GM19395 (cell line): ENCODE results near the gene APOBR.
"Not testable (repeated sequence)": the region's sequence is repeated elsewhere in the genome, so short reads cannot be mapped to it uniquely, and the experiment has no call there.

Source experiments
- ATAC-seq: cut with Tn5 transposase; IDR thresholded peaks from one replicate; pipeline ENCODE4 v1.9.1; 2021; ENCODE audit warnings: mild to moderate bottlenecking, moderate library complexity; ENCODE audit not compliant: unreplicated experiment

Gene APOBR

DNA sequence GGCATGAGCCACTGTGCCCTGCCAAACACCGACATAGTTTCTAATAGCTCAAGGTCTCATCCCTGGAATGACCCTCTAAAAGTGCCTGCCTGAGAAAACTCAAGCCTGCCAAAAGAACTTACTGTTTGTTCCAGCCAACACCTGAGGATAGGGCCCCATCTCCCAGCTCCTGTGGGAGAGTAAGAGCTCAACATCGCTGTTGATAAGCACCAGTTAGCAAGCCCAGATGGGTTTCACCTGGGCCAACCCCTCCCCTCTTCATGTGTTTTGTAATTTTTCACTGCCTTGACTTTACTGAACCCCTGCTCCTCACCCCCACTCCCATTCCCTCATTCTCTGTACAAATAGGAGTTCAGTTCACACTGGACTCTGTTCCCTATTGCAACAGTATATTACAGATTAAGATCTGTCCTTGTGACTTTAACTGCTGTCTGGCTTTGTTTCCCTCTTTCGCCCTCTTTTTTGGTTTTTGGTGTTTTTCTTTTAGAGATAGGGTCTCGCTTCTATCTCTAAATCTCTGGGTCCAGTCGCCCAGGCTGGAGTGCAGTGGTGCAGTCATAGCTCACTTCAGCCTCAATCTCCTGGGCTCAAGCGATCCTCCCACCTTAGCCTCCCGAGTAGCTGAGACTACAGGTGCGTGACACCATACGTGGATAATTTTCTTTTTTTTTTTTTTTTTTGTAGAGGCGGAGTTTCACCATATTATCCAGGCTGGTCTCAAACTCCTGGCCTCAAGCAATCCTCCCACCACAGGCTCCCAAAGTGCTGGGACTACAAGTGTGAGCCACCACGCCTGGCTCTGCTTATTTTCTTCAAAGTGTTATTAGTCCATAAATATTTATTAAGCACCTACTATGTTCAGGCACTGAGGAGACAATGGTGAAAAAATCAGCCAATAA lies 32.0 kb downstream of the APOBR start:
- no peak for ATAC-seq

DNA sequence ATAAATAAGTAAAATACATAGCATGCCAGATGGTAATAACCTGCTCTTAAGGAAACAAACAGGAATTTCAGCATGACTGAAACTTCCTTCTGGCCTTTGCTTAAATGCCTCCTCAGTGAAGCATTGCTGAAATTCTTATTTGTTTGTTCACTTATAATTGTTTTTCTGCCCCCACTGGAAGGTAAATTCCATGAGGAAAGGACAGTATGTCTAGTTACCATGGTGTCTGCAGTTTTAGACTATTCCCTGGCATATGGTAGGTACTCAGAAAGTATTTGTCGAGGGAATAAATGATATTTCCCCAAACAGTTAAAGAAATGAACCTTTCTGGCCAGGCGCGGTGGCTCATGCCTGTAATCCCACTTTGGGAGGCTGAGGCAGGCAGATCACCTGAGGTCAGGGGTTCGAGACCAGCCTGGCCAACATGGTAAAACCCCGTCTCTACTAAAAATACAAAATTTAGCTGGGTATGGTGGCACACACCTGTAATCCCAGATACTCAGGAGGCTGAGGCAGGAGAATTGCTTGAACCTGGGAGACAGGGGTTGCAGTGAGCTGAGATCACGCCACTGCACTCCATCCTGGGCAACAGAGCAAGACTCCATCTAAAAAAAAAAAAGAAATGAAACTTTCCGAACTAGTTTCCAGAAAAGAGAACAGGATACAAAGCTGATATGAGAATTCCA lies 32.8 kb downstream of the APOBR start:
- not testable (repeated sequence) for ATAC-seq

DNA sequence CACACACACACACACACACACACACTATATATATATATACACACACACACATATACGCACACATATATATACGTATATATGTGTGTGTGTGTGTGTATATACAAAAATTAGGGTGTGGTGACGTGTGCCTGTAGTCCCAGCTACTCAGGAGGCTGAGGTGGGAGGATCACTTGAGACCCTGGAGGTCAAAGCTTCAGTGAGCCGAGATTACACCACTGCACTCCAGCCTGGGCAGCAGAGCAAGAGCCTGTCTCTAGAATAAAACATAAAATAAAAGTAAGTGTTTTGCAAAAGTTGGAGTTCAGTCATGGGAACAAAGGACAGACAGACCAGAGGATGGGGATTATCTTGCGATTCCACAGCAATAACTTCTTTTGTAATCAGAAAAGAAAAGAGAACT lies 33.5 kb downstream of the APOBR start:
- ATAC-seq: no peak

DNA sequence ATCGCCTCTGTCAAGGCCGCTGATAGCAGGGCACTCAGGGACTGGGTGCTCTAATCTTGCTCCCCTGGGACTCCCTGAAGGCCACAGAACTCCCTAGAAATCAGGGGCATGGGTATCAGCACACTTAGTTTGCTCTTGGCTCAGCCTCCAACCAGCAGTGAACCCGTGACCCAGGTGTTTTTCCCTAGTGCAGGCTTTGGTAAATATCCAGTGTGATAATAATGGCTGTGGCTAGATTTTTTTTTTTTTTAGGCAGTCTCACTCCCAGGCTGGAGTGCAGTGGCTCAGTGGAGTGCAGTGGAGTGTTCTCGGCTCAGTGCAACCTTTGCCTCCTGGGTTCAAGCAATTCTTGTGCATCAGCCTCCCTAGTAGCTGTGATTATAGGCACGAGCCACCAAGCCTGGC lies 34.0 kb downstream of the APOBR start:
- ATAC-seq: no peak

DNA sequence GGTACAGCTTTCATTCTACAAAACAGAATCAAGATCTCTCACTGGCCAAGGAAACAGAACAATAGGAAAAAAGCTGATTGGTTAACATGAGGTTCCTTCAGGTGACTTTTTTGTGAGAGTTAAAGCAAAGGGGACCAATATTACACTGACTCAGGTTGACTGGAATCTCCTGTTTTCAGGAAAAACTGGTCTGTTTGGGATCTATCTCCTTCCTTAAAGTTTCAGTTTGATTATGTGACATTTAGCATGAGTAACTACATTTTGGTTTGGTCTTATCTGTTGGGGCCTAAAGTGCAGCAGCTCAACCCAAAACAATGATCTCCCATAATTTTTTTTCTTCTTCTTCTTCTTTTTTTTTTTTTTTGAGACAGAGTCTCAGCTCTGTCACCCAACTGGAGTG lies 34.7 kb downstream of the APOBR start:
- ATAC-seq: no peak

DNA sequence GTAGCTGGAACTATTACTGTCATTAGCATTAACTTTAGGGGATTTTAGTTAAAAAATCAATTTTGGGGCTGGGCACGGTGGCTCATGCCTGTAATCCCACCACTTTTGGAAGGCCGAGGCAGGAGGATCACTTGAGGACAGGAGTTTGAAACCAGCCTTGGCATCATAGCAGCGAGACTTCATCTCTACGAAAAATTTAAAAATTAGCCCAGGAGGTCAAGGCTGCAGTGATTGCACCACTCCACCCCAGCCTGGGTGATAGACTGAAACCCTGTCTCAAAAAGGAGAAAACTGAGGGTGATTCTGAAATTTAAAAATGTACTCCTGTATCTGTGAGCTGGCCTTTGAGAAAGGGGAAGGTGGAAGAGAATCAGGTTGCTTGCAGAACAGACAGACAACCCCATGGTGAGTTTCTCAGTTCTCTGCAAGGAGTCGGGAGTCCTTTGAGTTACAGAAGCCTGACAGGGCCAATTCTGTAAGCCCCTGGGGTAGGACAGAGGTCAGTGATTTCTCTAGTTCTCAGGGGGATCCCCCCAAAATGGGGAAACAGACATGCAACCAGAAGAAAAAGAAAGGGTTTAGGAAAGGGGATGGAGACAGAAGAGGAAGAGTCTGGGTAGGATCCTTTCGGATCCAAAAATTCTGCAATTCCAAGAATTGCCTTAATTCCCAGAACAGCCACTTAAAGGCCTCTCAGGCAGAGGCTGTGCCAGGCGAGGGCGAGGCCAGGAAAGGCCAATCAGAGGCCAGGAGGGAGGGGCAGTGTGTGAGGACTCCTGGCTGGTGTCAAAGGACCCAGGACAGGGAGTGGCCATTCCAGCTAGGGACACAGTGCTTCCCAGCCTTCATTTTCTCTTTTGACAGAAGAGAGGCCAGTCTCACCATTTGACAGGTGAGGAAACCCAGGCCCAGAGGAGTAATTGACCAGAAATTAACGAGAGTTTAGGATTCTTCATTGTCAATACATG lies 37.6 kb downstream of the APOBR start:
- no peak for ATAC-seq

DNA sequence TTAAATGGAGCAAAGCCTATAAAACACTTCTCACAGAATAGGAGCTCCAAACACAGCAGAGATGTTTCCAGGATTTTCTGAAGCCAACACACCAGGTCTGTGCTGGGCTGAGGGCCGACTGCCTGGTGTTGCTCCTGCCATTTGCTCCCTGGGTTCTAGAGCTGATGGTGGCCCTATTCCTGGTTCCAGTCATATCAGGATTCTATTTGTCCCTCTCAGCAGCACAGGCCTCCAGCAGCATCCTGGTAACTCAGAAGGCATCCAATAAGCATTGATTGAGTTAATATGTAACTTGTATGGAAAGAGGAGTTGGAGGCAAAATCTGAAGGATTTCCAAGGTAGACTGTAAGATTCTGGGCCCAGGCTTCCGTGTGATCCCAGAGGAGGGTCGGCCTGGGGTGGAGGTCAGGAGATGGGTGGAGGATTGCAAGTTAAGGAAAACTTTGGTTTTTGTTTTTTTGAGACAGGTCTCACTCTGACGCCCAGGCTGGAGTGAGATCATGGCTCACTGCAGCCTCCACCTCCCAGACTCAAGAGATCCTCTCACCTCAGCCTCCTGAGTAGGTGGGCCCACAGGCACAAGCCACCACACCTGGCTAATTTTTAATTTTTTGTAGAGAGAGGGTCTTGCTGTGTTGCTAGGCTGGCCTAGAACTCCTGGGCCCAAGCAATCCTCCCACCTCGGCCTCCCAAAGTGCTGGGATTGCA lies 38.7 kb downstream of the APOBR start:
- no peak for ATAC-seq

DNA sequence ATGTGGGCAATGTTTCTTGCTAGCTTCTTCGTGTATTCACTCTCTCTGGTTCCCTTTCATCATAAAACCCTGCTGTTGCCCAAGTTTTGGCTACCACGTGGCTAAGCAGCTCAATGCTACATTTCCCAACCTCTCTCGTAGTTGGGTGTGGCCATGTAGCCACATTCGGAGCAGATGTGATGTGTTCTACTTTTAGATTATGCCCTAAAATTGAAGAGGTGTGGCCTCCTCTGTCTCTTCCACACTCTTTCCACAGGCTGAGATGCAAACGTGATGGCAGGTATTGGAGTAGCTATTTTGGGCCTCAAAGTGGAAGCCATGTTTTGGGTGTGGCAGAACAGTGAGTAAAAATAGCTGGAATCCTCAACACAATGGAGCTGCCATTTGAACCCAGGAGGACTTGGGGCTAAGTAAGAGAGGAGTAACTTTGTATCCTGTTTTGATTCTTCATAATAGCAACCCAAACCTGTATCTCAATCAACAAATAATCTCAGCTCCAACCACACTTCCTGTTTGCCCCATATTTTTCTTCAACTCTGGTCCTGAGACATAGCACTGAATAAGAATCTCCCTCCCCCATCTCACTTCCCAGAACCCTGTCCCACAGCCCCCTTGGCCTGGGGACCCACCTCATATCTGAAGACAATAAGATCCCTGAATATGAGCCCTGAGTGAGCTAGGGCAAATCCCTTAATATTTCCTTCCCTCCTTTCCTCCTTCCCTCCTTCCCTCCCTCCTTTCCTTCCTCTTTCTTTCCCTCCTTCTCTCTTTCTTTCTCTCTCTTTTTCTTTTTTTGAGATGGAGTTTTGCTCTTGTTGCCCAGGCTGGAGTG lies 40.3 kb downstream of the APOBR start:
- no peak for ATAC-seq

DNA sequence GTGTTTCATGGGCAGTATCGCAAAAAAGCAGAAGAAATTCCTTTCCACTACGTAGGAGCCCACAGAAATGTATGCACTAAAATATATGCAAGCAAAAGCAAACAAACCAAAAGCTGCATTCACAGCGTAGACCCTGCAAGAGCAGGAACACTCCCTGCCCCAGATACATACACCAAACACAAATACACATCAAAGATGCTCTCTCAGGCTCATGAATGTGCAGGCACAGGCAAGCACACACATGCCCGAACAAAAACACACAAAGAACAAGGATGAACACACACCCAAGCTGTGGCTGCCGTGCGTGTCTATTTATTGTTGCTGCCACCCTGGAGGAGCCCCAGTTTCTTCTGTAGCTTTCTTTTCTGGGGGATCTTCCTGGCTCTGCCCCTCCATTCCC lies 42.6 kb downstream of the APOBR start:
- no peak for ATAC-seq

DNA sequence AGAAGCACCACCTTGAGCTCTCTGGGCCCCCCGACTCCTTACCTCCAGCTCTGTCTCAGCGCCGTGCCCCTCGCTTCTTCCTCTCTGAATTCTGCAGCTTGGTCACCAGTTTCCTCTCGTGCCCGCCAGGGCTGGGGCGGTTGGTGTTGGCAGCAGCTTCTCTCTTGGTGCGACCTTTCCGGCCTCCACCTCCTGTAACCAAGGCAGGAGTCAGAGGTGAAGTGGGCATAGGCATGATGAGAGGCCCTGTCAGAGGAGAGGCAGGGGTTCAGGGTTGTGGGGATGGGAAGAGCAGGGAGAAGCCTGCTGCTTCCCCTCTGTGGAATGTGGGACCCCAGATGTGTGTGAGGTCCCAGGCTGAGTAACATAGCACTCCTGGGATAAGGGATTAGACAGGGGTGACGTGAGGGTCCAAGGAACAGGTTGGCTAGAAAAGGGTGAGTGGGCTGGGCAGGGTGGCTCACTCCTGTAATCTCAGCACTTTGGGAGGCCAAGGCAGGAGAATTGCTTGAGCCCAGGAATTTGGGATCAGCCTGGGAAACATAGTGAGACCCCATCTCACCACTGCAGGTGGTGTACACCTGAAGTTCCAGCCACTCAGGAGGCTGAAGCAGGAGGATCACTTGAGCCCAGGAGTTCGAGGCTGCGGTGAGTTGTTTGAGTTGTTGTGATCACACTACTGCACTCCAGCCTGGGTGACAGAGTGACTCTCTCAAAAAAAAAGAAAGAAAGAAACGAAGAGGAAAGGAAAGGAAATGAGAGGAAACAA lies 43.7 kb downstream of the APOBR start:
- no peak for ATAC-seq

DNA sequence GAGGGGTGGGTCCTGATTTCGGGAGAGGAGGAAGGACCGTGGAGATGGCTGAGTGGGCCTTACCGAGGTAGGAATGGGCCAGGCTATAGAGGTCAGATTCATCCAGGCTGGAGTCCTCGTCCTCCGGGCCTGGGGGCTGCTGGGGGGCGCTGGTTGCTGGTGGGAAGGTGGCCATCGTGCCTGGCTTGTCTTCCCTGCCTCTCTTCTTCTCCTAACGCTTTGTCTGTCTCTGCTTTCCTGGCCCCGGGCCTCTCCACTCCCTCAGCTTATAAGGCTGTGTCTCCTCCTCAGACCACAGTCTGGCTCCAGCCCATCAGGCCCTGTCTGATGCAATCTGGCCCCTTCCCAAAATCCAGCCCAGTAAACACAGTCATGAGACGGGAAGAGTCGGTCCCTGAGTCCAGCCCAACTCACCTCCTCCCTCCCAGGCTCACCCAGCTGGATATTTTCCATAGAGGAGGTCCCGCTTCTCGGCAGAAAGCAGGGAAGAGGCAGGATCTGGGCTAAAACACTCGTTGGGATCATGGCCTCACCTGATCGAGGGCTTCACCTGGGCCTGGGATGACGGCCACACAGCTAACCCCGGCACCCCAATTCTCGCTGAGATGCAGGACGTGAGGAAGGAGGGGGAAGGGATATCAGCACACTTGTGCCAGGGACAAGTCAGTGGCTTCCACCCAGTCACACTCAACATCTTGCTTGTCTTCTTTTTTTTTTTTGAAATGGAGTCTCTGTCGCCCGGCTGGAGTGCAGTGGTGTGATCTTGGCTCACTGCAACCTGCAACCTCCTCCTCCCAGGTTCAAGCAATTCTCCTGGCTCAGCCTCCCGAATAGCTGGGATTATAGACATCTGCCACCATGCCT lies 44.5 kb downstream of the APOBR start, which contains the start of gene NUPR1:
Gene NUPR1 (minus strand): TSS at position 242 of the 864 bp plus-strand sequence. CDS start 67 bp downstream, at position 175.
- no peak for ATAC-seq

DNA sequence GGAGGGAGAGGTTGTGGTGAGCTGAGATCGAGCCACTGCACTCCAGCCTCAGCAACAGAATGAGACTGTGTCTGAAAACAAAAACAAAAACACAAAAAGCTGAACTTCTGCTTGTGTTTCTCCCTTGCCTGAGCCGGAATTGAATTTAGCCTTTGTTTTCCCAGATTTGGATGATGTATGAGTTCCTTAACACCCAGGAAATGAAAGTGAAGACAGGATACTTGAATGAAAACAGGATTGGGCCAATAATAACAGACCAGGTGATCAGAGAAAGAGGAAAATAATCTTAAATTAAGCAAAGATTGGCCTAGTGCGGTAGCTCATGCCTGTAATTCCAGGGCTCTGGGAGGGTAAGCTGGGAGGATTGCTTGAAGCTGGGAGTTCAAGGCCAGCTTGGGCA lies 45.9 kb downstream of the APOBR start:
- ATAC-seq: no peak

DNA sequence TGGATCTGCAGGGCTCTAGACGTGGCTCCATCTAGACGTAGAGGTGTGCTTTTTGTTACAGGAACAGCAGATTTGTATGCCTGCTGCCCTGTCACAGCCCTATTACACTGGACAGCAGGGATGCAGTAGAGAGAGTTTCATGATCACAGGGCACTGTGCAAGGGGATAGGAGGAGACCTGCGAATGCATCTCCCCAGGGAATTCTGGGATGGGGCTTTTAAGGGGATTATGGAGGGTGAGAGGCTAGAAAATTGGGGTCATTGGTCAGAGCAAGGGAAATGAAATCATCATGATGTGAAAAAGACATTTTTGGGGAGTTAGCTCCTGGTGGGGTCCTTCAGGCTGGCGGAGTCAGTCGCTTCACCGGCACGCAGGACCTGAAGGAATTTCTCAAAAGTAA lies 48.2 kb downstream of the APOBR start:
- no peak for ATAC-seq

DNA sequence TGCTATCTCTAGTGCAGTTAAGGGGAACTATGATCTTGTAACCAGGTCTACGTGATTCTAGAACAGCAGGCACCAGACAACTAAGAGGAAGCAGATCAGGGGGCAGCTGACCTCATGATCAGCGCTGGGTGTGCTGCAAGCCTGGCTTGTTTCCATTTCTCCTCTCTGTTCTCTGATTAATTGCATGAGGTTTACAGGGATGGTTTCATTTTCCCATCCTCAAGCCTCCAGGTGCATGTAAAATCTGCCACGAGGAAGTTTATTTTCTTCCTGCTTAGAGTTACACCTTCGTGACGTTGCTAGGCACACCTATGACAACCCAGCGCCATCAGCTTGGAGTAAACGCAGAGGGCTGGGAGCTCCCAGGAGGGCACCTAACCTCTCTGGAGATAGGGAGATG lies 48.6 kb downstream of the APOBR start:
- ATAC-seq: no peak

DNA sequence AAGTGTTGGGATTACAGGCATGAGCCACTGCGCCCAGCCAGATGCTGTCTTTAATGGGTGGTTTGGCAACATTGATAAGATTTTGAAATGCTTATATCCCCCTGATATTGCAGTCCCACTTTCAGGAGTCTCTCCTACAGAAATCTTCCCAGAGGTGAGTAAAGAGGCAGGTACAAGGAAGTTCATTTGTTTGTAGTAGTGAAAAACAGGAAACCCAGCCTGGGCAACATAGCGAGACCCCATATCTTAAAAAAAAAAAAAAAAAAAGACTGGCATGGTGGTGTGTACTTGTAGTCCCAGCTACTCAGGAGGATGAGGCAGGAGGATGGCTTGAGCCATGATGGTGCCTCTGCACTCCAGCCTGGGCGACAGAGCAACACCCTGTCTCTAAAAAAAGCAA lies 50.6 kb downstream of the APOBR start:
- no peak for ATAC-seq

DNA sequence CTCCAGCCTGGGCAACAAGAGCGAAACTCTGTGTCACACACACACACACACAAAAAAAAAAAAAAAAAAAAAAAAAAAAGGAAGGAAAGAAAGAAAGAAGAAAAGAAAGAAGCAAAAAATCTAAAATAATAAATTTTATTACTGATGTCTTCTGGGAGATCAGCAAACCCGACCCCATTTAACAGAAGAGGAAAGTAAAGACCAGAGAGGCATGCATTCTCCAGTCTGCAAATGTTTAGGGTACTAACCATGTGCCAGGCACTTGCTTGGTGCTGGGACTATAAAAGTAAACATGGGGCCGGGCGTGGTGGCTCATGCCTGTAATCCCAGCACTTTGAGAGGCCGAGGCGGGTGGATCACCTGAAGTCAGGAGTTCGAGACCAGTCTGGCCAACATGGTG lies 51.5 kb downstream of the APOBR start:
- ATAC-seq: not testable (repeated sequence)

DNA sequence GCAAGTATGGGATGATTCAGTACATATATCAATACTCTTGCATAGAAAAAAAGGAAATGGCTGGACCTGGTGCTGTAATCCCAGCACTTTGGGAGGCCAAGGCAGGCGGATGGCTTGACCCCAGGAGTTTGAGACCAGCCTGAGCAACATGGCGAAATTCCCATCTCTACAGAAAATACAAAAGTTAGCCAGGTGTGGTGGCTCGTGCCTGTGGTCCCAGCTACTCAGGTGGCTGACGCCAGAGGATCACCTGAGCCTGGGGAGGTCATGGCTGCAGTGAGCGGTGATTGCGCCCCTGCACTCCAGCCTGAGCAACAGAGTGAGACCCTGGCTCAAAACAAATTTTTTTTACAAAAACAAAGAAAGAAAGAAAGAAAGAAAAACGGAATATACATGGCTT lies 52.2 kb downstream of the APOBR start:
- no peak for ATAC-seq

DNA sequence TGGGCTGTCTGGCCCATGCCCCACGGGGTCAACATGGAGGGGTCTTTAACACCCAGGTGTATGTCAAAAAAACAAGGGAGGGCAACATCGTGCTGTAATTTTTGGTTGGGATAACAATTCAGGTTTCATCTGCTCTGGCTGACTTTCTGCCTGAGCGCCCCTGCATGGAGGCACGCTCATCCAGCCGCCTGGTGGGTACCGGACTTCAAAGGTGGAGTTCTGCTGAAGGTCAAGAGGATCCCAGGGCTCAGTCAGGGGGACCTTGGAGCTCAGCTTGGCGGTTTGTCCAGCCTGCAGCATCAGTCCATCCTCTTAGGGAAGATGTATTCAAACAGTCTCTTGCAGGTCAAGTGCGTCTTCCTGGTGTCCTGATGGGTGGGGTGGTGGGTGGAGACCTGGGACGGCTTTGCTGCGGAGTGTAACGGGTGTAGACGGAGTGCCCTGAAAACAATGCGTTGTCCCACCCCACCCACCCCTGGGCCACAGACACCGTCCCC lies 53.9 kb downstream of the APOBR start:
- no peak for ATAC-seq
